ELR (cell line): ENCODE data around the gene LYPD1.
A peak's percentile ranks its signal among the peaks of the same experiment; 100 is the strongest.

Experiments
- DNase-seq: peaks from one replicate; pipeline ENCODE4 v3.0.0-alpha.2; 2015; ENCODE audit warnings: low read depth

Gene LYPD1

DNA sequence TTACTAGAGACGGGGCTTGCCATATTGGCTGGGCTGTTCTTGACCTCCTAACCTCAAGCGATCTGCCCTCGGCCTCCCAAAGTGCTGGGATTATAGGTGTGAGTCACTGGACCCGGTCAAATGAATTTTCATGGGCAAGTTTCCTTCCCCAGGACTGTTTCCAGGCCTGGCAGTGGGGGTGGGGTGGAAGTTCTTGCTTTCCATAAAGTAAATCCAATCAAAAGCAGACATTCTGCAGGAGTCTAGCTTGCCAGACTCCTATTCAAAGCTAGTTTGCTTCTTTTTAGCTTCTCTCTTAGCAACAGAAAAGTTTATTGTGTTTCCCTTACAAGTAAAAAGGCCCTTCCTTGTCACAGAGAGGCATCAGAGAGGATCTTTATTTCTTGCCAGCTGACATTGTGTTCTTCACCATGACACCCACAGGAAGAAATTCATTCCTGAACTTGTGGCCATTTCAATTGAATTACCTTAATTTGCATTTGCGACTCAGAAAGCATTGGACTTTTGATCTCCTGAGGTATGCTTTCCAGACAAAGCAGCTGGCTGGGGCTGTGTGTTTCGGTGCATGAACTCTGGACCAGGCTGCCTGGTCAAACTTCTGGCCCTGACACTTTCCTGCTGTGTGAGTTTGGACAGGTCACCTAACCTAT, 37.9 kb downstream of the LYPD1 start:
- DNase-seq: peak; percentile 39

DNA sequence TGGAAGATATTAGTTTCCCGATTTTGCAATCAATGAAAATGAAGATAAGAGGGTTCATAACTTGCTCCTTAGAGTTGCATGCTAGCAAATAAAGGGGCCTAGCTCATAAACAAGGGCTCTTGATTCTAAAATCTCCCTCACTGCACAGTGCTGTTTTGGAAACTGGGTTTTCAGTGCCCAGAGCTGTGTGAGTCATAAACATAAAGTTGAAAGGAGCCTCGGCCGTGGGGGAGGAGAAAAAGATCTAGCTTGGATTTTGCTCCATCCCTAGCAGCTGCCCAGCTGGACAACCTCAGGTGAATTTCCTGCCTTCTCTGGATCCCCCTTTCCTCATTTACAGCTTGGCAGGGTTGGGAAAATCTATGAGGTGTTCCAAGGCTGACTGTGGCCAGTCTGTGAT, 42.5 kb downstream of the LYPD1 start:
- DNase-seq: peak; percentile 31

DNA sequence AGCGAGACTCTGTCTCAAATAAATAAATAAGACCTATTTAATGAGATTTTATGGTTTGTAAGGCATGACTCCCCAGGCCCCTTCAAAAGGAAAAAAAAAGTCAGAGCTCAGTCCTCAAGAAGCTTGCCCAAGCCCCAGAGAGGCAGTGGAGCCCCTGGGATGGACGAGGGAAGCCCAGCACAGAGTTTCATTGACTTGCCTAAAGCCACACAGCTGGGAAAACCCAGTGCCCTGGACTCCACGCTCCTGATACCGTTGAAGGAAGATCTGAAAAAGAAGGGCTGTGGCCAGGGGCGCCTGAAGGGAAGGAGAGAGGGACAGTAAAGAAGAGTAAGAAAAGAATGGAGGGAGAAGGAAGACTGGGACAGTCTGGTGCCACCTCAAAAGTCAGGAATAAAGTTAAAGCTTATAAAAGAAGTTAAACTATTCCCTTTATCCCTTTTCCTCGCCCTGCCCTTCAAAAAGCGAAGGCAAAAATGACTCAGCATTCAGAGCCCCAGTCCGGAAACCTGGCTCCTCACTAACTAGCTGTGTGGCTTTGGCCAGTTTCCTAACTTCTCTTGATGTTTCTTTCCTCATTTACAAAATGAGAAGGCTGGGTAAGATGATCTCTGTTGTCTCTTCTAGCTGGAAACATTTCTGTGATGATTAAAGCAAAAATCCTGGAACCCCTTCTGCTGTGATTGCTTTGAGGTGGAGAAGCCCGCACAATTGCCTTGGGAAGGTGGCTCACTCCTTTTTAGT, 46.7 kb downstream of the LYPD1 start:
- peak; percentile 30 for DNase-seq

DNA sequence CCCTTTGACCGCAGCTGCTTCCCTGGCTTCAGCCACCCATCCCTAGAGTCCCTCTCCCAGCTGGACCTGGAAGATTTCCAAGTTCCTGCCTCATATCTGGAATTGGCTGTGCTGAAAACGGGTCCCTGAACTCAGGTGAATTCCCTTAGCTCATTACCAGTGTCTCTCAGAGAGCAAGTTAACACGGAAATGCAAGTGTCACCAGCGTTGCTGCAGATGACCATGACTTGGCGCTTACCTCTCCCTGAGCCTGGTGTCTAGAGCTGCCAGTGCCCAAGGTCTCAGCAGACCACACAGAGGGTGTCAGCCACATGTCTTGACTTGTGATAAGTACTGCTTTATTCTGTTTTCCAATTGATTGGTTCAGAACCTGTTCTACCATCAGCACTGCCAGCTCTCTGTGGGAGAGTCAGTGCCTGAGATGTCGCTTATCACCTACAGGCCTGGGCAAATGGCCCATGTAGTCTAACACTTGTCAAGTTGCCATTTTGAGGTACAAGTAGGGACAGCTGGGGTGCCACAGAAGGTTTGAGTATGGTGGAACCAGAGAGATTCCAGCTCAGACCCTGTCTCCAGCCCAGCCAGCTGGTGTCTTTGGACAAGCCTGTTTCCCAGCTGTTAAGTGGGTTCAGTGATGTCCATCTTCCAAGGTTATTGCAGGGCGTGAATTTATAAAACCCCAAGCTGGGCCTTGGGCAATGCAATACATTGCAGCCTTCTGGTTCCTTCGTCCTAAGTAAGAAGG, 48.7 kb downstream of the LYPD1 start:
- no peak for DNase-seq

DNA sequence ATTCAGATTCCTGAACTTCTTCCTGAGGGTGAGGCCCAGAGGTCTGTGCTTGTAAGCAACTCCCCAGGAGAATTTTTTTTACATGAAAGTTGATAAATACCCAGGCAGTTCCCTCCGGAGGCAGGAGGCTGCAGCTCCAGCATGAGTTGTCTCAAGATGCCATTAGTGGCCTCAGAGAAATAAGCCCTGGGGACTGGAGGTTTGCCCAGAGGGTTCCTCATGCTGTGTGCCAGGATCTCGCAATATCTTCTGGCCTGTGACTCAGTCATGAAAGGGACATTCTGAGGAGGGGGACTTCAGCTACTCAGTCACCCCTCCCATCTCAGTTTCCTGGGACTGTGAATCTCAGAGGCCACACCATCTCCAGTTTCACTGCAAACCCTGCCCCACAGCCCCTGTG, 49.9 kb downstream of the LYPD1 start:
- DNase-seq: peak; percentile 25

DNA sequence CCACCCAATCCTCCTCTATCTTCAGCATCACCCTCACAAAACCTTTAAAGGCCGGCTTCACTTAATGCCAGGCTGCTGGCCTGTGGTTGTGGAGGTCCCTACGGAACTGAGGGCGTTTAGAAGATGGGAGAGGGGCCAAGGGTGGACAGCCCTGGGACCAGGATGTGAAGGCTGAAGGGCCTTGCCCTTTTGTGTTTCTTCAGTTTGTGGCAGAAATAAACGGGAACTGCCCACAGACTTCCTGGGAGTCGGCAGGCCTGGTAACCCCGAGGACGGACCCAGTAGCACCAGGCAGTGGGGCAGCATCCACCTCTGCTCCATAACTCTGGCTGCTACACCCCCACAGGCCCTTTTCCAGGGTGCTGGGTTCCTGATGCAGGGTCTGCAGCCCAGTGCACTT, 51.3 kb downstream of the LYPD1 start:
- DNase-seq: no peak

DNA sequence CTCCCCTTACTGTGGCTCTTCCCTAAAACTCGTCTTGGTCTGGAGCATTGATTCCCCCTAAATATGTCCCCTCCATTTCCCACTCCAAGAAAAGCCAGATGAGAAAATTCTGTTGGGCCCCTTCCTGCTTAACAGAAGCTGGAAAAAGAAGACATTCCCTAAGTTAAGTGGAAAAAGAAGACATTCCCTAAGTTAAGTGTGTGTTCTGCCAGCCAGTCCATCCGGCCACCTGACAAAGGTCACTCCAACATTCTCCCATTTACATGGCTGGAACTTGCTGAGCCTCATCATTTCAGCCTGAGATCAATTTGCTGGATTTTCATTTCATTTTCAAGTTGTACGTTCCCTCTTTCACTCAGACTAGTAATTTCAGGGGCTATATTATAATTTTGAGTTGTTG, 52.0 kb downstream of the LYPD1 start:
- no peak for DNase-seq

DNA sequence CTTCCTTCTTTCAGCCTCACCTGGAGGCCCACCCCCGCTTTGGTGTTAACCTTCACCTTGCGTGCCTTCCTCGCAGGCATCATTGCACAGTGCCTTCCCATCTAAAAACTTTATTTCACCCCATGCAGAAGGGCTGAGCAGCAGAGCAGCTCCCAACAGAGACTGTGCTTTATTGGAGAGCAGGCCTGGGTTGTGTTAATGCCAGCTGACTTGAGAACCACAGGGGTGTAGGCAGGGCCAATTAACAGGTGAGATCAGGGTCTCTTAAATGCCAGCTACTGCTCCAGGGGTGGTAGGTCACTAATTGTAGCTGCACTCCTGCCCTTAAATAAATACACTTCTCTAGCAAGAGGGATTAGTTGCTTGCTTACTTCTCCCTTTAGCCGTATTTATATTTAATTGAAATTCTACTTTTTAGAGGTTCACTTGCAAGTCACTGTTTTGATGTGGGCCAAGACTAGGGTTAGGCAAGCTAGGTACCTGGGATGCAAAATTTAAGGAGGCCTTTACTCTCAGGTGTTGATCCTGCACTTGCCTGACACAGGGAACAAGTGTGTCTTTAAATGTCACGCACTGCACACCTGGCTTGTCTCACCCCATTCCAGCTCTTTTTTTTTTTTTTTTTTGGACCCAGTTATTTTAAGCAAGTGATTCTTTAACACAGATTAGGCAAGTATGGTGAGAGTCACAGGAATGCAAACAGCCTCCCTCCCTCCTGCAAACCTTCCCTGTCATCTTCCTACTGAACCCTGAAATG, 54.5 kb downstream of the LYPD1 start:
- DNase-seq: no peak

DNA sequence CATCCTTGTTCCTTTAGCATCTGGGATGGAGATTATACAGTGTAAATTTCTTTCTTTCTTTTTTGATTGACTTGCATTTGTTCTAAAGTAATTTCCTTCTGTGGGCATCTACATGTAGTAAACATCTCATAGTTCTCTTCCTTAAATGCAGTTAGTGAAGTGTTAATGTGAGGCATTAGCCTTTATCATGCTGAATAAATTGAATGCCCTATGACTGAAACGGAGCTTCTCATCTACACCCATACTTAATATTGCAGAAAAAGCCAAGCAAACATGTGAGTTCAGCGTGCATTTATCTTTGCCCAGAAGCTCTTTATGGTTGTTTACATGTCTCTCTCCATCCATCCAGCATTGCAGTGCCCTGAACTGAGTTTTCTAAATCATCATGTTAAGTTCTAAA, 58.3 kb downstream of the LYPD1 start:
- no peak for DNase-seq

DNA sequence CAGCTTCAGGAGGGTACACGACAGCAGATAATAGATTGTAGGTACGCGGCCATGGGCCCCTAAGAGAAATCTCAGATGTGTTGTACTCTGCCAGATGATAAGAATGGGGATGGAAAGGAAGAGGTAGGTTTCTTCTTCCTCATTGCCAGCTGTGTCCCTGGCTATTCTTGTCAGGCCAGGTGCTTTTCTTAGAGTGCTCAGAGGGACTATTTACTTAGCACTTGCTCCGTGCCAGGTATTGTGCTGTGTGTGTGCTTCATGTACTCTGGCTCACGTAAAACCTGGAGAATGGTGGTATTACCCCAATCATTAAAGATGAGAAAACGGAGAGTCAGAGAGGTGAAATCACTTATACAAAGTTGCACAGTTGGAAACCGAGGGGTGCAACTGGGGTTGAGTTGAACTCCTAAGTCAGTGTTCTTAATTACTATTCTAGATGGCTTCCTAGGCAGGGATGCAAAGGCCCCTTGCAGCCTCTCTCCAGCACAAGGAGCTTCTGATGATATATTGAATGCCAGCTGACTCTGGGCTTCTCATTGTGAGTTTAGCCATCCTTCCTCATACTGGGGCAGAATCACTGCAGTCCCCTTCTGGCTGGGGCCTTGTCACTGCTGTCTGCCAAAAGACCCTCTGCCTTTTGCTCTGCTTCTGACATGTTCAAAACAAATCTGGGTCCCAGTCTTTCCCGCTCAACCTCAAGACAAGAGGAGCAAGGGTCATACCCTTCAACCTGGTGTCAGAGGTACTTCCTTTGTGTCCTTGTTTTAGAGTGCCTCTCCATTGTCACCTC, 60.7 kb downstream of the LYPD1 start:
- no peak for DNase-seq

DNA sequence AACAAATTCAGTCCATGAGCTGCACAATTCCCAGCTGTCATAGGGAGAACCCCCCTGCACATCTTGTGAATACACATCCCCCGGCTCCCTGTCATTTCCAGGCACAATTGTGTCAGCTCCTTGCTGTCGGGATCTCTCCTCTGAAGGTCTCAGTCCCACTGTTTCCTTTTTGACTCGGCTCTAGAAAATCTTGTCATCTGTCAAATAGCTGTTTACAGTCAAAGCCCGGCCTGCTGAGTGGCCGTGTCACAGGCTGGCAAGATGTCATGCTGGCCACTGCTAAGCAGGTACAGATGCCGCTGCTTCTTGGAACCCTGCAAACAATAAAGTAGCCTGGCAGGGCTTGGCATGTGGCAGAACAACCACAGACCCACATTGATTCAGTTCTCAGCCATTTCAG, 61.7 kb downstream of the LYPD1 start:
- DNase-seq: no peak

DNA sequence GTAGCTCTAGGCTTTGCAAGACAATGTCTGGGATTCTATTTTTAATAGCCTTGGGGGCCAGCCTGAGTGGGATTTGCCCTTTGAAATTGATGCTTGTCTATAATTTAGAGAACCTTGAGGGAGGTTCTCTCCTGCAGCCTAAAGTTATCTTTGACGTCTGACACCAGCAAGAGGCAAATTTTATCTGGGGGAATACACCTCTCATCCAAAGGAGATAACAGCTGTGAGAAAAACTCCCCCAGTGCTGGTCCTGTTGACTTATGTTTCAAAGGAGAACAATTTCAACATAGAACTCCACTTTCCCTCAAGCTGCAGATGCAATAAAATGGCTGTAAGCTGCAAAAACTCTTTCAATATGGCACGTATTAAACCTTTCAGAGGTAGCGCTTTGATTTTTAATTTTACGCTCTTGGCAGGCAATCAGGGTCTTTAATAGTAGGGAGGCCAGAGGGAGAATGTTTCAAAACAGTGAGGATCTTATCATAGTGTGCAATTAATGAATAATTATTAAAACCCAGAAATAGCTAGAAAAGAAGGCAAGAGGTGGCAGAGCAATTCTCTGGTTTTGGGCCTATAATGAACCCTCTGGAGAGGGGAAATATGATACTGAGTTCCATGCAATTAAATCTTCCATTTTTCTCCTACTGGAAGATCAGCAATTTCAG, 62.4 kb downstream of the LYPD1 start:
- DNase-seq: no peak

DNA sequence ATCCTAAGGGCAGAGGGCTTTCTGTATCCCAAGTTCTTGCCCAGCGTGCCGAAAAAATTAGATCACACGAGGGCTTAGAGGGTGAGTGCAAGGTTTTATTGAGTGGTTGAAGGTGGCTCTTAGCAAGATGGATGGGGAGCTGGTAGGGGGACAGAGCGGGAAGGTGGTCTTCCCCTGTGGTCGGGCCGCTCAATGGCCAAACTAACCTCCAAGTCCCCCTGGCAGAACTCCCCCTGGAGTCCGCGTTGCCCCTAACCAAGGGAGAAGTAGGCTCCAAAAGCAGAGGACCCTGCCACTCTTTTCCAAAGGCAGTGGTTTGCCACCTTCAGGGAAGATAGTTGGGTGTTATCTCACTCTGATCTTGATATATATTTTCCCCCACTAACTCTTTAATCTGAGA, 63.4 kb downstream of the LYPD1 start:
- DNase-seq: no peak

DNA sequence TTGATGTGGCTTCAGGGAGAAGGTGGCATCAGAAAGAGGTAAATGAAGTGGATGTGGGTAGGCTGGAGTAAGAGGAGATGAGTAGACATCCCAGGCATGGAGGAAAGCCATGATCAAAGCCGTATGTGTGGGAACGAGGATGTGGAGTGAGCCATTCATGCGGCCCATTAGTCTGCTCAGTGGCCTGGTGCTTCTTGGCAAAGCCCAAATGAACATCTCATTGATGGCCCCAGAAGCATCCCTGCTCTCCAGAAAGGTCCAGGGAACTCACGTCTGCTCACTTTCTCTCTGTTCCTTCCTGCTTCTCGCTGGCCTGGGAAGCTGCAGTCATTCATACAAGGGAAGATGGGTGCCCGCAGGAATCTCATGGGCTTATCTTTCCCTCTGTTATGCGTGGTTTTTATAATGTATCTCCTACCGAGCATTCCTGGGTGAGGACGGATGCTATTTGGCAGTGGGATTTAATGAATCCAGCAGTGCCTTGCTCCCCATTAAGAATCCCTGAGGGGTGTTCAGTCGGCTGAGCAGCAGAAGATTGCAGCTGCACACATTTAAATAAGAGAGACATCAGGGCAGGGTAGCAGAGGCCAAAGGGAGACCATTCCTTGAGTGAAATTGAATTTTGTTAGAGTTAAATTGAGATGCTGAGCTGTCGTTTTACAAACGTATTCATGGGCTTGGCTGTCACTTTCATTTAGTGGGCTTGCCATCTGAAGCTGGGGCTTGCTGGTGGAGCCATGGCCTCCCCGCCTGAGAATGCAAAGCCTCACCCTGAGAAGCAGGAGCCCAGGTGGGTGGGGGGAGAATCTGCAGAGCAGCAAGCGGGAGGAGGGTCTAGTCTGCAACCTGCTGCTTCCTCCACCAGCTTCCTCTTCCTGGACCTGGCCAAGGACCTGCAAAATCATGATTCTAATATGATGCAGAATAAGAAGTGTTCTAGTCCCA, 64.5 kb downstream of the LYPD1 start:
- DNase-seq: no peak

DNA sequence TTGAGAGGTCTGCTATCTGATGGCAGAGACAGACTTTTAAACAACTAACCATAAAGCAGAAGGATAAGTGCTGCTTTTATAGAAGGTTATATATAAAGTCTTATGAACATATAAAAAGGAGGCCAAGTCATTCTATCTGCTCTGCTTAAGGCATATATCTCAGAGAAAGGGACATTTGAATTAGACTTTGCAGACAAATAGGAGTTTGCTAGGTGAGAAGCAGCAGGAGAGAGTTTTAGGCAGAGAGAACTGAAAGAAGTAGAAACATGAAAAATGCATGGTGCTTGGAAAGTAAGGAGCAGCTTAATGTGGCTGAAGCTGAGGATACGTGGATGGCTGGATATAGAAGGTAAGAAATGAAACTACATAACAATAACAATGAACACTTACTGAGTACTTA, 65.4 kb downstream of the LYPD1 start:
- no peak for DNase-seq

DNA sequence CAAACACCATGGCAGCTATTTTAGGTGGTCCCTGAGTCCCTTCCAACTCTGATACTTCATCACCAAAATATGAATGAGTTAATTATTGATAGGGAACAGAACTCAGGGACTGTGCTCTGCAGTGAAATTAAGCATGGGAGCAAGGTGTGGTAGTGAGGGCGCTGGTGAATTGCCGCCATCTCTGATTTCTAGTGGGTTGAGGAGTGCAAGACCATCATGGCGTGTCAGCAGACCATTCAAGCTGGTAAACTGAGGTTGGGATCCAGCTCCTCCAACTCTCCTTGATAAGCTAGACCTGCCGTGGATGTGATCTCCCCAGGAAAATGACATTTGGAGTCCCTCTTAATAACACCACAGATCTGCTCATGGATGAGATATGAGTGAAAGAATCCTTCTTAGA, 70.4 kb downstream of the LYPD1 start:
- DNase-seq: no peak

DNA sequence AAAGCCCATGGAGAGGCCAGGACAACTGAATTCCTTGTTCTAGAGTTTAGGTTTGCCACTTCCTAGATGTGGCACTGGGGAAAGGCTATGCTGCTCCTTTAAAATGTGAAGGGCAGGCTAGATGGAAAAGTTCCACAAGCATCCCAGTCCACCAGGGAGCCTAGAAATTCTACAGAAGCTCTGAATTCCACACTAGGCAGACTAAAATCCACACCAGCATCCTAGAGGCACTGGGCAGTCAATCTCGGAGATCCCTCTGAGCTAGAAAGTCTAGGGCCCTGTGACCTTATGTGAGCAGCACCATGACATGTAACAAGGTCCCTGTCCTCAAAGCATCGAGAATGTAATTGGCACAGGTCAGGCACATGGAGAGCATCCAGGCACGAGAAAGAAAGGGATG, 71.5 kb downstream of the LYPD1 start:
- no peak for DNase-seq

DNA sequence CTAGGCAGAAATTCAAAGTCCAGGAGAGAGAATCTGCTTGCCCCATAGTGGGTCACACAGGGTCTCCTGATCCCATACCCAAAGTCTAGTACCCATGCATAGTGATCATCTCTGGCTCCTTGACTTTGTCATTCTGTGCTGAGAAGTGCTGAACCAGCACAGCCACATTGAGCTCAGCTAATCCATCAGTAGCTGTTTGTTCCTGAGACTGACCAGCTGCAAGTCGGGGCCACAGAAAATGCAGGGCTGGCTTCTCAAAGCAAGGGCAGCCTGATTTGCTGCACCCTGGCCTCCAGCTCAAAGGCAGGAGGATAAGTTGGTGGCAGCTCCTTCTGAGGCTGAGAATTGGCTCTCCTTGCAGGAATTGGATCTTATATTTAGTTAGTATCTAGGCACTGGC, 72.2 kb downstream of the LYPD1 start:
- DNase-seq: no peak

DNA sequence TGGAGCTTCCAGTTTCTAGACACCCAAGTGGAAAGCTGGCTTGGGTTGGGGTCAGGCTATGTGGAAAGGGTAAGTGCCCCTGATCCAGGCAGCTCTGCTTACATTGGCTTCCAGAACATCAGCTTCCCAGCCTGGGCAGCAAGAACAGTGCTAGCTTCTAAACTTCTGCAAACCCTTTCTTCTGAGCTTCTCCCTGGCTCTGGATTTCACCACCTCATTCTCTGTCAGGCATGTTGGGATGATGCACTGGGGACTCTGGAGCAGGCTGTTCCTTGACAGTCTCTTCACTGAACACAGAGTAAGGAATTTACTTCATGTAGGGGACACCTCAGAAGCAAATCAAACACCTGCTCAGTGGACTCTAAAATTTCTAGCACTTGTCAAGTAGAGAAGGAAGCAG, 72.8 kb downstream of the LYPD1 start:
- DNase-seq: no peak

DNA sequence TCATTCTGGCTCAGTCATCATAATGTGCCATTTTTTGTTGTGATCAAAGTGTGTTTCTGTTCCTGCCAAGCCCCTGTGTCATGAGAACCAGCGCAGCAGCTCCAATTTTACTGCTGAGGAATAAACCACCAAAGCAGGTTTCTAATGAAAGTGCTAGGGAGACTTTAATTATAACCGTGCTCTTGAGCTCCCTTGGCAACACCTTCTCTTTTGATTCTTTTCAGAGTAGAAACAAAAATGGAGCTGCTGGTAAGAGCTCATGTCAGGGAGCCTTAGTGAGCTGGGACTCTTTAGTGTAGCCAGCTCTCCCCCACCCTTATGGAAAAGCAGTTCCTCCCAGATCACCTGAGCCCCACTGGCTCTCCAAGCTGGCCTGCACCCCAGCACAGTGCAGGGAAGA, 74.3 kb downstream of the LYPD1 start:
- no peak for DNase-seq
